GM21390 (cell line): ENCODE measurements around the gene DNAJB8.

Experiments
- ATAC-seq: cut with Tn5 transposase; IDR thresholded peaks from one replicate; pipeline ENCODE4 v1.9.1; 2021; ENCODE audit not compliant: unreplicated experiment

The DNAJB8 gene

DNA sequence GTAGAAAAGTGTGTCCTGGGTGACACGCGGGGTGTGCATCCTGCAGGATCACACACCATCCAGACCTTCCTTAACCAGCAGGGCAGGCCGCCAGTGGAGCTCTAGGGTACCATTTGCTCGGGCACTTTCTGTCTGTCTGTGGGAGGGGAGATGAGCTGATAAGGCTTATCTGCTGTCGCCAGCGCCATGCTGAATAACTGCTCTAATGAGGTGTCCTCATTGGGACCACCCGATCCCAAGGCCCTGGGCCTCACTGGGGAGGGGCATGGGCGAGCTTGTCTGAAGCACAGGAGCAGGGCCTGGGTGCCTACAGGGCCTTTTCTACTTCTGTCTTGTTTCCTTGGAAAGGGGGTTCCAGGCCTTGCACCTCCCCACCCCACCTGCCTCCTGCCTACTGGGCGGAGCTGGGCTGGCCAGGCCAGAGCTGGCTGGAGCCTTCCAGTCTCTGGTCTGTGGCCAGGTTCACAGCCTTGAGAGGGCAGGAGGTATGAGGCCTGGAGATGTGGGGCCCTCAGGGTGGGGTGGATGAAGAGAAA is 28.8 kb upstream of the DNAJB8 start:
- no peak for ATAC-seq

GRCh38 chr3:128494367-128494650 is 27.6 kb upstream of the DNAJB8 start:
- ATAC-seq = no peak

GRCh38 chr3:128493570-128494366 is 27.1 kb upstream of the DNAJB8 start:
- ATAC-seq = no peak

DNA sequence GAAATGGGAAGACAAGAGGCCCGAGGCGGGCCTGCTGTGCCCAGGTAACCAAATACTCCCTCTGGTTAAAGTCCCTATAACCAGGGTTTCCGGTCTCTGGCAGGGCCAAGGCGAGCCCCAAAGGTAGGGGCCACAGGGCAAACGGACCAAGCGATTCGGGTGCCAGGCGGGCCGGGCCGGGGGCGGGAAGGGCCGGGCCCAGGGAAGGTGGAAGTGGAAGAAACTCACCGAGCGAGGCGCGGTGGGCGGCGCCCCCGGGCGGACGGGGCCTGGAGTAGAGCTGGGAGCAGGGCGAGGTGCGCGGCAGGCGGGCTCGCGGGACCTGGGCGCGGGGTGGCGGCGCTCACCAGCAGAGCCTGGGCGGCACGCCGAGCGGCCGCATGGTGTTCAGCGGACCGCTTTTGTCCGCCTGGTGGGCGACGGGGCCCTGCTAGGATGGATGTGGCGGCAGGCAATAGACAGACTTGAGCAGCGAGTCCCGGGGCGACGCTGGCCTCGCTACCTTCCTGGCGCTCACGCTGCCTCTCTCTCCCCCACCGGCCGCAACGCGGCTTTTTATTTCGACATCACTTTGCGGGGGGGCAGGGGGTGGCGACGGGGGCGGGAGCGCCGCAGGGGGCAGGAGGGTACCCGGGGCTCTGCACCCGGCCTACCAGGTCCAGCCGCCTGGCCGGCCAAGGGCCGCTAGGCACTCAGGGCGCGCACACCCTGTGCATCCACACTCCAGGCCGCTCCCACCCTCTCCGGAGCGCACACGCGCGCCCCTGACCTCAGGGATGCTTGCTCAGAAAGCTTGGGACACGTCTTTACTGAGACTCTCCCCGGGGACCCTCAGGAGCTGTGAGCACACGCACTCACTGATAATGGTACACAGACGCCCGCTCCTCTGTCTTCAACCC is 26.2 kb upstream of the DNAJB8 start, which contains the start of gene GATA2:
GATA2 (minus strand) TSS at position 531 of the 899 bp plus-strand sequence. CDS start 6,170 bp downstream, outside the sequence.
- ATAC-seq = no peak

DNA sequence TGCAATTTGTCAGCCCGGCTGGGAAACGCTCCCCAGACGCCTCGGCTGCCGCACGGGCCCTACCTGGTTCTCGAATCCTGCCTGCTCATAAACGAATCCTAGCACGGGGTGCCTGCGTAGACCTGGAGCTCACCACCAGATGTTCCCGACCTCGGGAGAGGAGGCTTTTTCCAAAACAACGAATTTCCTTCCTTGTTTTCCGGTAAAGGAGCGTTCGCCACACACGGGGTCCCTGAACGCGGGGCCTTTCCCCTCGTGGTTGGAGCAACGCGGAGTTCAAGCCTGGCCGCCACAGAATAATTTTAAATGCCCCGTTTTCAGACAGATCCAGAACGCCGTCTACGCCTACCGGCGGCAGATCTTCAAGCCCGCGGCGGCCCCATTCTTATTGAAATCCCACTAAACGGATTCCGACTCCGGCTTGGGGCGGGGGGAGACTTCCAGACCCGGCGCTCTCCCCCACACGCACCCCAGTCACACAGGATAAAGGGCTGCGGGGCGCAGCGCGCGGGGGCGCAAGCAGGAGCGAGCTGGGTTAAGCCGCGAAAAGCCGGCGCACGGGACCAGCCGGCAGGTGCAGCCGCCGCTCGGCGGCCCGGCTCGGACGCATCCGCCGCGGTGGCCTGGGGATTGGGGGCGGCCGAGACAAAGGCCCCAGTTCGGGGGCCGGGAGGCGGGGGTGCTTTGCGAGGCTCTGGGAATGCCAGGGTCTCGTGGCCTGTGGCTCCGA is 25.4 kb upstream of the DNAJB8 start:
- no peak for ATAC-seq

- ATAC-seq = no peak
Measured at GRCh38 chr3:128491691-128491940, 24.9 kb upstream of the DNAJB8 start.

DNA sequence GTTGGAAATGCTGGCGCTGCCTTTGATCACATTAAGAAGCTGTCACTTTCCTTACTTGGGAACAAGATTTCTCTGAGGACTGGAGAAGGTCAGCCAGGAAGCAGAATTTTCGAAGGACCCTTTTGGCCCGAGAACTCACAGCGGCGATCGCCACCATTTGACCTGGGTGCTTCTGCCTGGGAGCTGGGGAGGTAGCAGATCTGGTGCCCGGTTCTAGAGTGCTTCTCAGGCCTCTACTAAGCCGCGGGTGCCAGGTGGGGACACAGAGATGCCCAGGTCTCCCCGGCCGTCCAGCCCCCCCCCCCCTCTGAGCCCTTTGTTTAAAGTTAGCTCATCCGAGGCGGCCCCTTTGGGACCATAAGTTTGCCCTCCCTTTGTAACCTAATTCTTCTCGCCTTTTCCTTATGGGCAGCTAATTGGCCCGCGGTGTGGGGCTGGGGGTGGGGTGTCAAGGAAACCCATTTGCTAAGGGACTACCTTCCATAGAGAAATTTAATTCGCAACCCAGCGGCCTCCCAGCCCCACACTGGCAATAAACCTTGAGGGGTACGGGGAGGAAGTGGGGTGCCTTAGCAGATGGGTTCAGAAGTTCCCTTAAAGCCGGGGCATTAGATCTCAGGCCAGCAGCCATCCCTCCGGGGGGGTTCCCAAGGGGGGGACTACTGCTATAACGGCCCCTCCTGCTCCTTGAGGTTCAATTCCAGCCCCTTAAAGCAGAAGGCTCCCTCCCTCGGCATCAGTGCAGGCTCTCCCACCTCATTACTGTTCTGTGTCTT is 24.4 kb upstream of the DNAJB8 start:
- ATAC-seq = no peak

DNA sequence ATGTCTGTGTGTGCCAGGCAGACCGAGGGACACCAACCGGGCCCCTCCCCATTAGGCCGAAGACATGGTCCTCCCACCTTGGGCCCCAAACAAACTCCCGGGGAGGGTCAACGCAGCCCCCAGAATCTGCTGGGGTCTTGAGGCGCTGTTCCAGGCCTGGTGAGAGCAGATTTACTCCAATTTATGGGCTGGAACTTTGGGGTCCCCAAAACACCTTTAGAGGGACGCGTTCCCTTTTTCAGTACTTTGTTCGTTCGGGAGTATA is 23.9 kb upstream of the DNAJB8 start:
- no peak for ATAC-seq

- no peak for ATAC-seq
Measured at GRCh38 chr3:128489927-128490649, 23.4 kb upstream of the DNAJB8 start.

DNA sequence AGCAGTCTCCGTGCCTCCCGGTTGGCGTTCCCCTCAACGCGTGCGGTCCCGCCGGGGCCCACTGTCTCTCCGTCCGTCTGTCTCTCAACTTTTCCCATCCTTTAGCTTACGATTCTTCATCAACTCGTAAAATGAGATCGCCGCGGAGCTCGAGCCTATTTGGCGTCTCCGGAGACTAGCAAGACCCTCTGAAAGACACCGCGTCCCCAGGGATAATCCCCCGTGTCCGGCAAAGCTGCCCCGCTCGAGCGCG is 22.9 kb upstream of the DNAJB8 start:
- no peak for ATAC-seq

- ATAC-seq = no peak
Measured at GRCh38 chr3:128488991-128489673, 22.4 kb upstream of the DNAJB8 start.

- no peak for ATAC-seq
Measured at GRCh38 chr3:128488636-128488990, 21.9 kb upstream of the DNAJB8 start.

DNA sequence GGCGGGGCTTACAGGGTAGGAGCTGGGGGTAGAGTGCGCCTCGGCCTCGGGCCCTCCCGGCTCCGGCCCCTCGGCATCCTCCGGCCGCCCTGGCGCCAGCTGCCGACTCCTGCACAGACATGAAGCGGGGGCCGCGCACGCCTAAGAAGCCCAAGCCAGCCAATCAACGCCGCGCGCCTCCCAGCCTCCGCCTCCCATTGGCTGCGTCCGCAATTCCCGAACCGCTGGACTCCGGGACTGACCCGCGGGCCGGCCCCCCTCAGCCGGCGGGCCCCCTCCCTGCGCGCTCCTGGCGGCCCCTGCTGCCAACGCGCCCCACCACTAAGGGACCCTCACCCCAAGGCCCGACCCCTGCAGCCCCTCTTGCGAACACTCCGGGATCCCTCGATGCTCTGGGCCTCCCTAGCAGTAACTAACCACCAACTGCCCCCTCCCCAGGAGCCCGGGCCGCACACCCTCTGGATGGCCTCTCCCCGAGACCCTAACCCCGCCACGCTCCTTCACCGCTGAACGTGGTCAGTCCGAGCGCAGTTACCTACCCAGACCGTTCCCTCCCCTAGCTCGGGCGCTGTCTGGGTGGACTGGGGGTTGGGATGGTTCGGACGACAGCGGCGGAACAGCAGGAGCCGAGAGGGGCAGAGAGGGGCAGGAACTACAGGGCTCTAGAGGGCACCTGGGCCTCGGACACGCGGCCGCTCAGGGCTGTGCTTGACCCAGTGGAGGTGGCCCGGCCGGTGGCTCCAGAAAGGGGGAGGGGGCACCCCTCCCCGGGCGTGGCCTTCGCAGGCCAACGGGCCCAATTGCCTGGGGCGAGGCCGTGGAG is 21.3 kb upstream of the DNAJB8 start:
- no peak for ATAC-seq

DNA sequence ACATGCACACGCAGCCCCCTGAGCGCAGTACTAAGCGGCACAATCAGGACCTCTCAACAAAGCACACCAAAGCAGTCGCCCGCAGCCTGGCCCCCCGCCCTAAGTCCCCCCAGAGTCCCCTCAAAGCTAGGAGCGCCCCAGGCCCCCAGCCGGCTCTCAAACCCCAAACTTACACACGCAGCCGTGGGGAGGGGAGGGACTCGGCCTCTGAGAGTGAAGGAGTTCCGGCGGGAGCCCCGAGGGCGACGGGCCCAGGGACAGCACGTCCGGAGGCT is 20.8 kb upstream of the DNAJB8 start:
- no peak for ATAC-seq

- no peak for ATAC-seq
Measured at GRCh38 chr3:128486681-128487537, 20.2 kb upstream of the DNAJB8 start.

DNA sequence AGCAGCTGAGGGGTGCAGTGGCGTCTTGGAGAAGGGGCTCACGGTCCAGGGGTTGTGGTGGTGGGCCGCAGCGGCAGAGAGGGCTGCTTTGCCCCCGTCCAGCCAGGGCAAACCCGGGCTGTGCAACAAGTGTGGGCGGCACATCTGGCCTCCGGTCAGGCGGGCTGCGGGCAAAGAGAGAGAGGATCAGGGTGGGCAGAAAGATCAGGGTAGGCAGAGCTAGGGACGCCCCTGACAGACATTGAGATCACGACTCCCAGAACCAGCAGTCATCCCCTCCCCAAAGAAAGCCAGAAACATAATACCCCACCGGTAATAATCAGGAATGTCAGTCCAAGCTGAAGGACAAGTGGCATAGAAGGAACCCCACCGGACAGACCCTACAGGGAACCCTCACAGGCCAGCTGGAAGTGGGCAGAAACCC is 19.5 kb upstream of the DNAJB8 start:
- ATAC-seq = no peak

- no peak for ATAC-seq
Measured at GRCh38 chr3:128485282-128486204, 18.9 kb upstream of the DNAJB8 start.
